GM12891 (cell line): ENCODE measurements around the gene TEPSIN.

ENCODE experiments used
- POLR2A ChIP-seq: IDR thresholded peaks from 2 replicates; pipeline ENCODE4 v1.6.1; 2011; ENCODE audit warnings: low read depth, low read length, control low read depth
- POLR2AphosphoS5 ChIP-seq: IDR thresholded peaks from 2 replicates; pipeline ENCODE4 v1.6.1; 2011; ENCODE audit warnings: low read depth, low read length, control low read depth
- SPI1 ChIP-seq: IDR thresholded peaks from 2 replicates; pipeline ENCODE4 v1.6.1; 2011; ENCODE audit warnings: low read depth, low read length, control low read depth
- TAF1 ChIP-seq: IDR thresholded peaks from 2 replicates; pipeline ENCODE4 v1.6.1; 2011; ENCODE audit warnings: low read depth, low read length, control low read depth

GRCh38 chr17:81213978-81214377 is 24.9 kb downstream of the TEPSIN start:
- TF ChIP-seq POLR2A (no peak), TAF1 (no peak), POLR2AphosphoS5 (no peak), SPI1 (no peak)
